ENCODE measurements around the gene USO1.
"Not testable (repeated sequence)": the region's sequence is repeated elsewhere in the genome, so short reads cannot be mapped to it uniquely, and the experiment has no call there.

GRCh38 chr4:75806035-75806434 is 81.7 kb downstream of the USO1 start:
- TF ChIP-seq, protein P1, sequence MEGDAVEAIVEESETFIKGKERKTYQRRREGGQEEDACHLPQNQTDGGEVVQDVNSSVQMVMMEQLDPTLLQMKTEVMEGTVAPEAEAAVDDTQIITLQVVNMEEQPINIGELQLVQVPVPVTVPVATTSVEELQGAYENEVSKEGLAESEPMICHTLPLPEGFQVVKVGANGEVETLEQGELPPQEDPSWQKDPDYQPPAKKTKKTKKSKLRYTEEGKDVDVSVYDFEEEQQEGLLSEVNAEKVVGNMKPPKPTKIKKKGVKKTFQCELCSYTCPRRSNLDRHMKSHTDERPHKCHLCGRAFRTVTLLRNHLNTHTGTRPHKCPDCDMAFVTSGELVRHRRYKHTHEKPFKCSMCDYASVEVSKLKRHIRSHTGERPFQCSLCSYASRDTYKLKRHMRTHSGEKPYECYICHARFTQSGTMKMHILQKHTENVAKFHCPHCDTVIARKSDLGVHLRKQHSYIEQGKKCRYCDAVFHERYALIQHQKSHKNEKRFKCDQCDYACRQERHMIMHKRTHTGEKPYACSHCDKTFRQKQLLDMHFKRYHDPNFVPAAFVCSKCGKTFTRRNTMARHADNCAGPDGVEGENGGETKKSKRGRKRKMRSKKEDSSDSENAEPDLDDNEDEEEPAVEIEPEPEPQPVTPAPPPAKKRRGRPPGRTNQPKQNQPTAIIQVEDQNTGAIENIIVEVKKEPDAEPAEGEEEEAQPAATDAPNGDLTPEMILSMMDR (IDR thresholded peaks at IDR 0.05; ENCODE audit: borderline replicate concordance, extremely low read depth, low read length, poor library complexity, severe bottlenecking): not testable (repeated sequence)
- not testable (repeated sequence) for TF ChIP-seq EZH2 (IDR thresholded peaks at IDR 0.05; ENCODE audit: borderline replicate concordance, low read depth, low read length, severe bottlenecking)
